K562 (cell line): ENCODE measurements around the gene MYO16. TPM values are rescaled to one million over a fixed set of nuclear protein-coding genes. Genes with fewer than 3 reads are reported as not detected.
A peak's percentile ranks its signal among the peaks of the same experiment; 100 is the strongest.

Source experiments
- EGR1 ChIP-seq: fragments of 450-650 bp; conservative IDR thresholded peaks from 2 replicates; pipeline ENCODE4 v1.6.1; 2017; ENCODE audit warnings: mild to moderate bottlenecking
- ELF1 ChIP-seq: fragments of 200-800 bp; sonication (Bioruptor generic); IDR thresholded peaks from 2 replicates; pipeline ENCODE4 v1.6.1; 2016; ENCODE audit warnings: missing genetic modification characterization, missing compliant biosample characterization
- FOXM1 ChIP-seq, 2 experiments: fragments of 450-650 bp in 1 of 2; sonication (generic) in 1 of 2; formaldehyde crosslinking in 1 of 2; IDR thresholded peaks; 2 replicates each; pipeline versions ENCODE4 v1.6.1 to v1.9.0; 2017 to 2022; ENCODE audit warnings: low read depth in 2 of 2, mild to moderate bottlenecking in 2 of 2, missing genetic modification reagents in 1 of 2, moderate library complexity in 1 of 2
- HMBOX1 ChIP-seq: sonication (generic); IDR thresholded peaks from 2 replicates; pipeline ENCODE4 v1.6.1; 2016
- HMGN3 ChIP-seq: IDR thresholded peaks from 2 replicates; pipeline ENCODE4 v1.6.1; 2011; ENCODE audit warnings: borderline replicate concordance, low read depth, mild to moderate bottlenecking, mixed read lengths, low read length; ENCODE audit not compliant: insufficient read length; ENCODE audit errors: extremely low read depth
- HNRNPK ChIP-seq: fragments of 200-400 bp; formaldehyde crosslinking; IDR thresholded peaks from one replicate; pipeline ENCODE4 v1.6.1; 2018; ENCODE audit warnings: mild to moderate bottlenecking, low read depth, low read length; ENCODE audit not compliant: poor library complexity, severe bottlenecking
- HSF4 ChIP-seq: fragments of 250-450 bp; sonication (Bioruptor Pico); IDR thresholded peaks from 2 replicates; pipeline ENCODE4 v2.1.2; 2022; ENCODE audit warnings: mild to moderate bottlenecking, moderate library complexity, borderline replicate concordance
- JUND ChIP-seq, 2 experiments: IDR thresholded peaks; 2 replicates in 1 of 2; 3 replicates in 1 of 2; pipeline ENCODE4 v1.6.1; 2011; ENCODE audit warnings: borderline replicate concordance in 2 of 2, low read depth in 2 of 2, low read length in 2 of 2, improper control_type of control experiment in 1 of 2, missing biosample characterization in 1 of 2, missing genetic modification characterization in 1 of 2, missing genetic modification reagents in 1 of 2
- NFE2 ChIP-seq: IDR thresholded peaks from 2 replicates; pipeline ENCODE4 v1.6.1; 2014; ENCODE audit warnings: antibody characterized with exemption, low read depth
- PTTG1 ChIP-seq: fragments of 450-650 bp; IDR thresholded peaks from 2 replicates; pipeline ENCODE4 v1.6.1; 2016; ENCODE audit warnings: low read depth, mild to moderate bottlenecking, missing genetic modification characterization, missing compliant biosample characterization
- RBM25 ChIP-seq: fragments of 200-400 bp; formaldehyde crosslinking; IDR thresholded peaks from 2 replicates; pipeline ENCODE4 v1.6.1; 2018; ENCODE audit warnings: low read length, low read depth, moderate library complexity; ENCODE audit not compliant: severe bottlenecking
- RHOXF2B ChIP-seq: fragments of 250-450 bp; sonication (Bioruptor Pico); conservative IDR thresholded peaks from 2 replicates; pipeline ENCODE4 v1.5.1; 2021
- SRSF3 ChIP-seq: fragments of 200-400 bp; formaldehyde crosslinking; IDR thresholded peaks from 2 replicates; pipeline ENCODE4 v1.6.1; 2016; ENCODE audit warnings: mild to moderate bottlenecking, low read length, moderate library complexity; ENCODE audit not compliant: insufficient read depth
- THAP7 ChIP-seq: fragments of 250-450 bp; sonication (Bioruptor Pico); IDR thresholded peaks from 2 replicates; pipeline ENCODE4 v1.5.0; 2021
- TRIM24 ChIP-seq, 2 experiments: fragments of 450-650 bp; IDR thresholded peaks; 2 replicates each; pipeline ENCODE4 v1.6.1; 2016
- ZC3H4 ChIP-seq: sonication (generic); formaldehyde crosslinking; IDR thresholded peaks from 2 replicates; pipeline ENCODE4 v1.9.0; 2021; ENCODE audit warnings: missing genetic modification reagents, borderline replicate concordance
- polyA plus RNA-seq, 8 experiments: library from polyadenylated mRNA; depleted of rRNA in 4 of 8; stranded (reverse) in 5 of 8; unstranded in 3 of 8; fragments of >200 nt; fragmentation: Nextera tagmentation in 2 of 8; fragmentation: Illumina TruSeq in 1 of 8; extraction: Ambion mirVana in 2 of 8; extraction: Trizol in 1 of 8; gene quantifications; 2 replicates each; pipeline versions ENCODE4 v1.2.1 to v1.2.3, GENCODE V29; 2011 to 2014; ENCODE audit warnings: inconsistent platforms in 1 of 8, missing spikeins in 1 of 8
- total RNA-seq, 7 experiments: library from RNA; depleted of rRNA in 6 of 7; stranded (reverse); fragments of >200 nt in 6 of 7; fragmentation: Illumina TruSeq in 2 of 7; extraction: Trizol in 2 of 7; gene quantifications; 2 replicates each; pipeline versions ENCODE4 v1.2.1 to v1.2.3, GENCODE V29; 2011 to 2021; ENCODE audit warnings: low replicate concordance in 1 of 7

Gene MYO16
- total and polyA plus RNA-seq, 9 of the 15 experiments (the other 6 are each of a cell fraction or from before 2014, with no cell fraction given): 4.3 to 45.7 (median 12.1) TPM

GRCh38 chr13:108769213-108770070 lies 140.0 kb downstream of the MYO16 start (continued):
- TF ChIP-seq ELF1 (tag) (no peak), HMBOX1 (peak; percentile 97), NFE2 (peak; percentile 56), JUND (IDR thresholded peaks at IDR 0.05; ENCODE audit: borderline replicate concordance, low read depth, low read length) (peak; percentile 93), JUND (tag; IDR thresholded peaks at IDR 0.05; ENCODE audit: borderline replicate concordance, low read depth, low read length) (peak; percentile 88; the same call in 2 of the 3 replicates), HSF4 (no peak), RHOXF2B (CRISPR knock-in tag) (no peak), HNRNPK (no peak), THAP7 (CRISPR knock-in tag) (no peak), EGR1 (peak; percentile 20; the same call in 1 of the 2 replicates), RBM25 (no peak), FOXM1 (IDR thresholded peaks at IDR 0.05; ENCODE audit: low read depth) (peak; percentile 91), FOXM1 (CRISPR knock-in tag; IDR thresholded peaks at IDR 0.05; ENCODE audit: low read depth) (no peak), ZC3H4 (CRISPR knock-in tag) (no peak), HMGN3 (peak; percentile 25), PTTG1 (tag) (no peak), TRIM24 (IDR thresholded peaks at IDR 0.05) (peak; percentile 96 to 97), SRSF3 (no peak)
